ENCODE data around the gene RBM33.

The RBM33 gene

DNA sequence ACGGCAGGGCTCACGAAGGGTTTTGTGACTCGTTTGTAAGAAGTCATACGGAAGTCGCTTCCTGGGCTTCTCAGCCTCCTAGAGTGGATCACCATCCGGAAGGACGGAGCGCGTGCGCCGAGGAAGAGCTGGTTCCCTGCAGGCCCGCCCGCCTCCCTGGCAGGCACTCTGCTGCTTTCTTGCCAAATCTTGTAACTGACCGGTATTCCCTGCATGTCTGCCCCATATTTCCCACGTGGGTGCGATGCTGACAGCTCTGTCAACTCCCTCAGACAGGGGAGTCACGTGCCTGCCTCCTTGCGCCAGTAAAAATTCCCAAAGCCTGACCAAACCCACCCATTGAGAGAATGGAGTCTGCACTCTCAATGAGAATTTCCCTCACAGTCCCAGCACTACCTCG is 155.1 kb downstream of the RBM33 start:
- DNase-seq: no peak

DNA sequence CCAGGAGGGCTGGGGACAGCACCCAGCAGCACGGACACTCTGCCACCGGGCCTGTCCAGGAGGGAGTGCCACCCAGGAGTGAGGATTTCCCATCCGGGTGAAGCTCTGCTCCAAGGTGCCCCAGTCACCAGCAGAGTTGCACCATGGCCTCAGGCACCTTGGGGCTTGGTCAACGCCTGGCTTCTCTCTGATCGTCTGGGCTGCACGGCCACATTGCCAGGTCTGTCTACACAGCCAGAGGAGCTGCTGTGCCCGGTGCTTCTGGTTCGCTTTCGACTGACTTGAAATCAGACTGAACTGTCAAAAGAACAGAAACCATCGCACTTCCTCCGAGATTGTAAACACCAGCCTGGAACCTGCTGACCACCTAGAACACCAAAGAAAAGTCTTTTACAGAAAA is 155.8 kb downstream of the RBM33 start:
- DNase-seq: no peak

DNA sequence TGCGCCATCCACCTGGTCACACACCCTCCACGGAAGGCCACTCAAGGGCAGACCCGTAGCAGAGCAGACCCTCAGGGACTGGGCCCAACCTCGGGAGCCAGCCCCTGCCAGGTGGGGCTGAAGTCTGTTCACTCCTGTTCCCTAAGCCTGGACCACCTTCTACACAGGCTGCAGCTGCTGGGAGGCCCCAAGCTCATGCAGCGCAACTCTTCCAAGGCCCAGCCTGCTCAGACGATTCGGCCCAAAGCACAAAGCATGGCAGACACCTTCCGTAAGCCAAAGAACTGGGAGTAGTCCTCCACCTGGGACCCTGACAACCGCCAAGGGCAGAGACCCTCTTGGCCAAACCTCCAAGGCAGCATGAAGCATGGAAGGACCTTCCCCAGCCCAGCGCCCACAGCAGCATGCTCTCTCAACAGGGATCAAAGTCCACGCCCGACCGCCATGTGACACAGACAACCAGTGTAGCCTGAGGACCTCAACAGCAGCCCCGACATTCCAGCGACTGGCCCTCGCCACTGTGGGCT is 156.3 kb downstream of the RBM33 start:
- no peak for DNase-seq

GRCh38 chr7:155802291-155802690 is 157.8 kb downstream of the RBM33 start:
- no peak for DNase-seq

DNA sequence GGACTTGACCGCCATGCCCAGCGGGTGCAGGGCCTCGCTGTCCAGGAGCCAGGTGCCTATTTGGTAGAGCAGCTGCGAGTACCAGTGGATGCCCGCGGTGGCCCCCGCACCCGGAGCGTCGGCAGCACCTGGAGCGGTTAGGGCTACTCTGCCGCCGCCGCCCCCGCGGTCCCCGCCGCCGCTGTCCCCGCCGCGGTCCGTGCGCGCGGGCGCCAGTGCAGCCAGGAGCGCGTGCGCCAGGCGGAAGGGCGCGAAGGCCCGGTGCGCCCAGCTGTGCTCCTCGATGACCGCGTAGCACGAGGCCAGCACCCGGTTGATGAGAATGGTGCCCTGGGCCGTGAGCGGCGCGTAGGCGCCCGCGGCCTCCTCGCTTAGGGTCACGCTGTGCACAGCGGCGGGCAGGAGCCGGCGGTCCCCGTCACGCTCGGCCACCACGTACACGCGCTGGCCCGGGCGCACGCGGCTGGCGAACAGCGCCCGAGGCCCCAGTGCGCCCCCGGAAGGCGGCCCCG is 158.5 kb downstream of the RBM33 start:
- no peak for DNase-seq

DNA sequence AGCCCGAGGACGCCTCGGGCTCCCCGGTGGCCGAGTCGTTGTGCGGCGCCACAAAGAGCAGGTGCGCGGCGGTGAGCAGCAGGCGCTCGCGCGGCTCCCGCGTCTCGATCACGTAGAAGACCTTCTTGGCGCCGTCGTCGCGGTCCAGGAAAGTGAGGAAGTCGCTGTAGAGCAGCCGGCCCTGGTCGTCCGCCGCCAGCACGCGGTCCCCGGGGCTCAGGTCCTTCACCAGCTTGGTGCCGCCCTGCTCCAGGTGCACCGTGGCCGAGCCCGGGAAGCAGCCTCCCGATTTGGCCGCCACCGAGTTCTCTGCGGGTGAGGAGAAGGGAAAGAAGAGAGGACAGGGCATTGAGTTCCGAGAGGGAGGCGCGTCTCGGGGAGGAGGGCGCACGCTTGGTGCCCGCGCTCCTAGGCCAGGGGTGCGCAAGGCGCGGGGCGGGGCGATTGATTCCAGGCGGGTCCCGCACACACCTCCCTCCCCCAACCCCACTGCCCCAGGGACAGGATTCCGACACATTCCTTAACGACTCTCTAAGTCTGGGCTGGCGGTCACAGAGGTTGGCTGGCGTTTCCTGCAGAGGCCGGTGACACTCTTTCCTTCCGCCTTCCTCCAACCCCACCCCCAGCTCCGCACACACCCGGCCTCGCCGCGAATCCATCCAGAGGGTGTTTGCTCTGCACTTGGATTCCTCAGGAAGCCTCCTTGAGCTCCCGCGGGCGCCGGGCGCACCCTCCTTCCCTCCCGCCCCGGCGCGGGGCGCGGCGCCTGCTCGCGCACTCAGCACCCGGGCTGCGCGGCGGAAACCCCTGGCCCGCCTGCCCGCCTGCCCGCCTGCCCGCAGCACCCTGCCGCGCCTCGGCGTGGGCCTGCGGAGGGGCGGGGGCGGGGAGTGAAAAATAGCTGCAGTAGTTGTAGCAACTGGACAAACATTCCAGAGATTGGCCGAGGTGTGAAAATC is 159.2 kb downstream of the RBM33 start:
- DNase-seq: peak; percentile 40

- DNase-seq: peak; percentile 18
Measured at GRCh38 chr7:155804431-155804831, 160.0 kb downstream of the RBM33 start.

DNA sequence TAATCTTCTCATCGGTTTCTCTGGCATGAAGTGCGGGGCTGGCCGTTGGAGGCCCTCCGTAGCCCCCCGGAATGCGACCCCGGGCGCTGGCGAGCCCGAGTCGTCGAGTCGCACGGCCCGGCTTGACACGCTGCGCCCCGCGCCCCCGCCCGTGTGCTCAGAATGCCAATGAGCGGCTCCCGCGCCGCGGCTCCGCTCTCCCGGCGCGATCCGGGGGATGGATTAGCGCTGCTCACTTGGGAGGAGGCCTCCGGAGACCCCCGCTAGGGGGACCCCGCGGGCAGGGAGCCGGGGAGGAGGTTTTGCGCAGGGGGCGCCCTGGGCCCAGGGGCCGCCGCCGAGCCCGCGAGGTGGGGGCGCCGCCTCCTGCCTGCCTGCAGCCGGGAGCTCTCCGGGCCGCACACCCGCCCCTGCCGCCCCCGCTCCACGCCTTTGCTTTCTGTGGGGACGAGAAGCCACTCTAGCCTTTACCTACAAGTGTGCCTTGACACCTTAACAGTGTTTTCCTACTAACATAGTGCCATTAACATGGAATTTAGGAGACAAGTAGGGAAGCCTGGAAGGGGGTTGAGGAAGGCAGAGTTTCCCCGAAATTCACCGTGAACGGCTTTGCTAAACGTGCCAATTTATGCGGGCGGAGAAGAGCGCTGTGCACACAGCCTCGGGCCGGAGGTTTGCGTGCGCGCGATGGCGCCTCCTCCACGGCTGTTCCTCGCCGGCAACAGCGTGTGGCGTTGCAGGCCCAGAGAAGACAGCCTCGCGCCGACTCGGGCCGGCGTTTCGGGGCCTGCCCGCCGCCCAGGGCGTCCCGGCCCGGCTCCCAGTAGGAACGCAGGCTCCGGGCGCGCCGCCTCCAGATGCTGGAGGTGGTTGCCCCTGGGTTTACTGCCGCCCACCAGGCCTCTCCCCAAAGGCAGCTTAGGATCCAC is 160.7 kb downstream of the RBM33 start:
- DNase-seq: peak; percentile 46

GRCh38 chr7:155805826-155806095 is 161.3 kb downstream of the RBM33 start:
- DNase-seq: peak; percentile 27

GRCh38 chr7:155806096-155806871 is 161.8 kb downstream of the RBM33 start:
- peak; percentile 19 for DNase-seq

DNA sequence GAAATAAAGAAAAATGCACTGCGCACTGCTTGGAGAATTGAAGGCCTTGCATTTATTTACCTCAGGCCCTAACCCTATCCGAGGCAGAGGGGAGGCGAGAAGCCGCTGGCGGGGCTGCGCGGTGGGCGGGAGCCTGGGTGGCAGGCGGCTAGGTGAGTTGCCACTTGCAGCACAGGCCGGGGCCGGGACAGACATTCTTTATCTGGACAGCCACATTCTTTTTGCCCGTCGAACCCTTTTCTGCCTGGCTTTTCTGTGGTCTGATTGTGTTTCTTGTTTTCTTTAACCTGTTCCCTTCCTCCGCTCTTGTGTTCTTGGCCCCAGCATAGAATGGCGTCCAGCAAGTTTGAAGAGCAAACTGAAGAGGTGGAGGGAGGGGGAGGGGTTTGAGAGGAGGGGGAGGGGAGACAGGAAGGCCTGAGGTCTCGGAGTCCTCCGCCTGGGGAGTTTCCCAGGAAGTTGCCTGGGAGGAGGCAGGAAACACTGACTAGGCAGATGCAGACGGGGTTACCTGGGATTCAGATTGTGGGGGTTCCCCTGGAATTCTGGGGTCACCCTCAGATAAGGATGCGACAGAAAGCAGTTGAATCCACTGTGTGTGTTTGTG is 162.7 kb downstream of the RBM33 start:
- DNase-seq: peak; percentile 26

- peak; percentile 2 for DNase-seq
Measured at GRCh38 chr7:155807789-155808548, 163.5 kb downstream of the RBM33 start.

GRCh38 chr7:155808549-155809331 is 164.3 kb downstream of the RBM33 start:
- no peak for DNase-seq

DNA sequence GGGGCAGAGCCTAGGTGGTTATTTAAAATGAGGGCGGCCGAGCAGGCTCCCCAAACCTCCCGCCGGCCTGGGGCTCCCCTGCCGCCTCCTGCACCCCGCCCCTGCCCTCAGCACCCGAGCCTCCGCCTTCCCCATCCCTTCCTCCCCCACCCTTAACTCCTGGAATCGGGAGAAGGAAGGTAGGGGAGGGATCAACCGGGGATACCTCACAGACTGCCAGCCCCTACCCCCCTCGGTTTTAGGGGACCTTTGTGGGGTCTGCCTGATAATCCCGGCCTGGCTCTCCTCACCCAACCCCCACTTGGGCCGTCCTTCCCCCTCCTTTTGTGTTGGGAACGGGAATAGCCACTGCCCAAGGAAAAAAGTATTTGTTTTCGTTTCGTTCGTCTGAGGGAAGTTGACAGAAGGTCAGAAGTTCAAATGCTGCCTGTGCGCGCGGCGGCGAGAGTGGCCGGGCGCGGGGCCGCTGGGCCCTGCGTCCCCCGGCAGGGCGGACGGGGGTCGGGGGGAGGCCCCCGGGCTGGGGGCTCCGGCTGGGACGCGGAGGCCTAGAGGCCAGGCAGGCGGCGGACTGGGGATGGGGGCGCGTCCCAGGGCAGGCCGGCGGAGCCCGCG is 165.0 kb downstream of the RBM33 start:
- no peak for DNase-seq

DNA sequence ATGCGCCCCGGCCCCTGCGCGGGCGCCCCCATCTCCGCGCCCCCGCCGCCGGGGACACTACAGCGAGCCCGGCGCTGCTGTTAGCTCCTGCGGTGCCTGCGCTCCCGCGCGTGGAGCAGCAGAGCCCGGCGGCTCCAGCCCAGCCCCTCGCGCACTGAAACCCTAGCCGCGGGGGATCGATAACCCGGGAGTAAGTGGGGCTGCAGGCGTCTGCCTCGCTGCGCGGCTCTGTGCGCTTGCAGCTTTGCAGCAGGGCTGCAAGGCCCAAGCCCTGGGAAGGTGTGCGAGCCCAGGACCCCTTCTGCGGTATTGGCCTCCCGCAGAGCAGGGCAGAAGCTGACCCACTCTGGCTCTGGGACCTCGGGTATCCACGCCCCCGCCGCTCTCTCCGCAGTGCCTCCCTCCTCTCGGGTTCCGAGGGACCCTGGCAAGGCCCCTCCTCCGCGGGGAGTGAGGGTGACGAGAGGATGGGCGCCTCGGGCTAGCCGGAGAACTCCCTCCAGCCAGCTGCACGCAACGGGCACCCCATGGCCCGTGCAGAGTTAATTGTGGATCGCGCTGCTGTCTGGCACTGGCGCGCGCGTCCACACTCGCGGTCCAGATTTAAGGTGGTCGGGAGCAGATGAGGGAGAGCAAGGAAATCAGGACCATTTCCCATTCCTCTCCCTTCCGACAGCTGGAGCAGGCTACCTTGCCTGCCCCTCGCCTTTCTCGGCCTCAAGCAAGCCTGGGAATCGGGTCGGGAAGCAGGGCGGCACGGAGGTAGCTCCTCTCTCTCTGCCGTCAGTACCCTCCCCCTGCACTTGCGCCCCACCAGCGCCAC is 165.7 kb downstream of the RBM33 start:
- DNase-seq: no peak

DNA sequence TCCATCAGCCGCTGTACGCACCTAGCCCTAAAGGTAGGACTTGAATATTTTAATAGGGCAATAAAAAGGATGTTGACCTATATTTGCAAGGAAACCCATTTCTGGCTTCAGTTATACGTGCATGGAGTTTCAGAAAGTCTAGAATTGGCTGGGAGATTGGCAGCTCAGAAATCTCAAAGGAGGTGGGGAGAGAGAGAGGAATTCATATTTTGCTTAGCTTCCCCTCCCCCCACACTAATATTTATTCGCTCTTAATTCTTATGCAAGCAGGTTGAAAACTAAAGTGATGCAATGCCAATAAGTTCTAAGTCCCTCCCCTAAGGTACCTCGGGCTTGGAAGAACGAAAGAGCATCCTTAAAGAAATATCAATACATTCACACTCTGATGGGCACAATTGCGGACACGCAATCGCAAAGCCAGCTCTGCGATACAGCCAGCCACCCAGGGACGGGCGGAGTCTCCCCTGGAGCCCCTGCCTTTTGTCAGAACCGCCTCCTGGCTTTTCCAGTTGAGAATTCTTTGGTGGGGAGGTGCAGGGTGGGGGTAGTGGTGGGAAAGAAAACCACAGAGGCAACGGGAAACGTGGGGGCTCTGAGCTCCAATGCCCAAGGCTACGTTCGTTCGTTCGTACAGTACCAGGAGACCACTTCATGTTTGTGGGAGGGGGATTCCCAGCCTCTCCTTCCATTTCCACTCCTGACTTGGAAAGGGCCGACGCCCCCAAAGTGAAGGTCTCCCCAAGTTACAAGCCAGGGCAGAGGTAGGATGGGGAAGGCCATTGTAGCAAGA is 166.5 kb downstream of the RBM33 start:
- no peak for DNase-seq

DNA sequence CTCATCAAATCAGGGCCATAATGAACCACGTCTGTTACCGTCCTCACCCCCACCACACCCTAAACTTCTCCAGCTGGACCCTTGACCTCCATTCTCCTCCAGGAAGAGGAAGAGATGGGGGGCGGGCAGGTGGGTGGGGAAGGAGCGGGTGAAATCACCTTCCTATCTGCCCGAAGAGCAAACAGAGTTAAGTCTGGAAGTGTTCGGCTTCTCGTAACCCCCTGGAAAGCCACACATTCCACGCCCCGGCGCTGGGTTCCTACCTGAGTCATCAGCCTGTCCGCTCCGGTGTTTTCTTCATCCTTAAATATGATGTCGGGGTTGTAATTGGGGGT is 167.1 kb downstream of the RBM33 start:
- no peak for DNase-seq

Data from left hindlimb (tissue), 1 donor.